Measurements from ENCODE around the gene TBX4.
"Not testable (repeated sequence)": the region's sequence is repeated elsewhere in the genome, so short reads cannot be mapped to it uniquely, and the experiment has no call there.

TBX4 gene

DNA sequence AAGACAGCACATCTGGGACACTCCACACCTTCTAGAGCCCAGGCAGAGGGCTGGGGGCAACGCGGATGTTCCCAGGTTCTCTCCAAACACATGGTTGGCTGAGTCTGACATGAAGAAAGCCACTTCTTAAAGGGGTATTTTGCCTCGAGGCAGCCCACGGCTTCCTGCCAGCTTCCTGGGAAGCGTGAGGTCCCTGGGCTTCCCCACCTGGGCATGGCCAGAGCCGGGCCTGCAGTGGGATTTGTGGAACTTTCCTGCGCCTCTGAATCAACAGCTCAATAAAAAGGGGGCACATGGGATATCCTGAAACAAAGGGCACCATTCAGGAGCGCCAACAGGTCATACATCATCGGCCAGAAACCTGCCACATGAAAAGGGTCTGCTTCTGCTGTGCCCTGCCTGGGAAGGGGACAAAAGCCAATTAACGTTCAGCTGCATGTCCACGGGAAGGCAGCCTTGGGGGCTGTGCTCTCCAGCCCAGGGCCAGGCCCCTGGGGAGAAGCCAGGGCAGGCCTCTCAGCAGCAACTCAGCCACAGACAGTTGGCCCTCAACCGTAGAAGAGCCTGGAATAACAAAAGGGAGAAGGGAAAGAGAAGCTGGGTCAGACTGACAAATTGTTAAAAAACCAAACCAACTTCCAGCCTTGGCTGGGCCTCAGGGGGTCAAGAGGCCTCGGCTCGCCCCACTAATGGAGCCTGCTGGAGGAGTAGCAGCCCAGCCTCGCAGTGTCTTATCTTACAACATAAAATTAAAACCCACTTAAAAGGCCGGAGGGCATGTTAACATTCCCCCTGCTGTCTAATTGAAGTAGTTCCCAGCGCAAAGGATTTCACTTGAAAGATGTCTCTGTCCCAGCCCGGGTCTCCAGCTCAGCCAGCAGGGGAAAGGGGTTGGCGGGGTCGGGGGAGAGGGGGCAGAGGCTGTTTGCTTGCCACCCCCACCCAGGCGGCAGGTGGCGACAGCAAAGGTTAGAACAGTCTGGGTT lies 34.2 kb downstream of the TBX4 start:
- peak; percentile 13 for DNase-seq

DNA sequence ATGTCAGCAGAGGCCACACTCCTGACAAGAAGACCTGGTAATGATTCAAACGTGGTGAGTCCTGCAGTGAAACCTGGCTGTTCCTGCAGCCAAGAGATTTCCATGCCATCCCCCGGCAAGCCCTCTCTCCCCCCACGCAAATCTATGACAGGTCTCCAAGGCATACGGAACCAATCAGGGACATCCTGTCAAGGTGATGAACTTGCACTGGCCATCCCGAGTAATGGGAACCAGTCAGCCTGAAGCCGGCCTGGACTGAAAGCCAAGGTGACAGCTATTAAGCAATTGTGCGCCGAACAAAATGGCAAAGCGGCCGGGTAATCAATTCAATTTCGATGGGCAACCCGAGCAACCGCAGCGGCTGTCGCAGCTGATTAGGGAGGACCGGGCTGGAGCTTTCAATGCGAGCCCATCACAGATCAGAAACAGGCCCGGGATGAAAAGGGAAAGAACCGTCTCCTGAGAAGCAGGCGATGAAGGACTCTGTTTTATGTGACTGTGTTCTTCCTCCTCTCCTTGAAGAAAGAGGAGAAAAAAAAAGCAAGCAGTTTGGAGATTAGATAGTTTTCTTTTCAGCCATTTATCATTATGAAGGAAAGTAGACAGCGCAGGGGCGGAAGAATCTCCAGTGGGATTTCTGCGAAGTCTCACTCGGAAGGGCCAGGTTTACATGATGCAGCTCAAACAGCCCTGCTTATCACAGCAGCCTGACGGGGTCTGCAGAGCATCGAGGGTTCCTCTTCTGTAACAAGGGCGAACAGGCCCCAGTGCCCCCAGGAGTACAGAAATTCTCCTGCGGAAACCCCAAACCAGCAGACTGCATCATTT lies 35.2 kb downstream of the TBX4 start:
- peak; percentile 33 for DNase-seq

DNA sequence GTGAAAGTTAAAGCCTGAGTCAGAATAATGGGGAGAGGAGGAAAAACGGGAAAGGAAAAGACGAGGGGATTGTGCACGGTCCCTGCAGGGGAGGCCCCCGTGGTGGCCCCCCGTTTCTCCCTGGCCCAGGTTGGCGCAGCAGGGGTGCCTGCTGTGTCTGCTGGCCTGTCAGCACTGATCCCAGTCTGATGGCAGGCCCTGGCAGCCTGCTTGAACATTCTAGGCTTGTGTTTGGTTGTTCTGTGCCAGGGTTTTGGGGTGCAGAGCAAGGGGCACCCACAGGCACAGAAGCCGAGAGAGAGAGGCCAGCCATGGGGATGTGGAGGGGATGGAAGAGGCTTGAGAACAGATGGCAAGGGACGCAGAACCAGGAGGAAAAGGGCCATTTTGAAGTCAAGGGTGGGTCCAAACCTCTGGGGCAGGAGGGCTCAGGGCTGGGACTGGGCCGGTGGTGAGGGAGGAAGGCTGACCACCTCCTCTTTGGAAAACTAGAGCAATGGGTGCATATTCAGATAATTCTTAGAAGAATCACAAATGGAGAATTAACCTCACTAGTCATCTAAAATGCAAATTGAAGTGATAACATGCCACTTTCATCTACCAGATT lies 35.9 kb downstream of the TBX4 start:
- peak; percentile 13 for DNase-seq

DNA sequence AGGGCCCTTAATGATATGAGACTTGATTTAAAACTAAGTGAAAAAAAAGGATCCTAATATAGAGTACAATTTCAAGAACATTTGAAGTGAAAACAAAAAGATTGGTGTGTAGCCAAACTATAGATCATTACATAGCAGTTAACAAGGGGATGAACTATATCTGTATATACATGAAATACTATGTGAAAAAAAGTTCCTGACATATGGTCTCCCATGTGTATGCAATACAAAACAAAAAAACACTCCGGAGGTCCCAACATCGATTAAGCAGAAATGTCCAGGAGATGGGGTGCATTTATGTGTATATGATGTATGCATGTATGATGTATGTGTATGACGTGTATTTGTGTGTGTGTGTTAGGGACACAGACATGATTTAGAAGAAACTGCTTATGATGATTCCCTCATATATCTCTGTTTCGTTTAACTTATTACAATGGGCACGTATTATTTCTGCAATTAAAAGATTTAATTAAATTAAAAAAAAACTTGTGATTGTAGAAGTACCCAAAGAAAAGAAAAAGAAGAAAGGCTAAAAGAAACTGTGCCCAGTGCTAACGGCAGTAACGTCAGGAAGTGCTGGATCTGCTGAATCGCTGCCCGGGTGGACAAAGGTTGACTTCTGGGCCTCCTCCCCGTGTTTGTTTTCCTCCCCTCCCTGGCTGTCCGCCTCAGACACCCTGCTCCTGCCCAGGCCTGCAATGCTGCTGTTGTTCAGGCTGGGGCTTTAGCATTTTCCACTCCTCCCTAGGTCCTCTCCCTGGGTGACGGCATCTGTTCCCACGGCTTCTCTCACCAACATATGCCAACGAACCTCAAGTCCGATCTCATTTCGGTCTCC lies 36.9 kb downstream of the TBX4 start:
- no peak for DNase-seq

DNA sequence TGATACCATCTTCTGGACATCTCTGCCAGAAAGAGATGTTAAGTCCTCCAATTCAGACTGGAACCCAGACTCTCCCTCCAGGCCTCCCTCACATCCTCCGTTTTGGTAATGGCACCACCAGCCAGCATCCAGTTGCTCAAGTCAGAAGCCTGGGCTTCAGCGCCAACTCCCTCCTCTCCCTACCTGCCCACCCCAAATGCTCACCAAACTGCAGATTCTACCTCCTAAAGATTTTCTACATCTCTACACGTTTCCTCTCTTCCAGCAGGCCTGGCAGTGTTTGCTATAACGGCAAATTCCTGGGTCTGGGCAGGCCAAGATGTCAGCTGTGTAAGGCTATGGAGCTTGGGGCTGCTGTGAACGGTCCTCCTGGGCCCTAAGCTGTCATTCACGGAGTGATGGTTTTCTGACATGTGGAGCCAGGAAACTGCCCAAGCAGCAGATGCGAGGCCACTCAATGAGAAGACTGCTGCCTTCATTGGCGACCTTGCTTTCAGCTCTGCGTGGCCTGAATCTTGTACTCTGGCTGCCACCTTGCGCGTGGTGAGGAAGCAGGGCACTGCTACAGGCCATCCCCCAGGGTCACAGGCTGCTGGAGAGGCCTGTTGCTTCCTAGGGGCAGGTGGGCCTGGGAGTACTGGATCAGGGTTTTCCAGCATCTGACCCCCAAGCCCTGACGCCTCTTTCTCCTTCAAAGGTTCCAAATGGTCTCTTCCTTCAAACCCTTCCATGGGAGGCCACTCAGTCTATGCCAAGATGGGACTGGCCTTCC lies 37.7 kb downstream of the TBX4 start:
- DNase-seq, result no peak

DNA sequence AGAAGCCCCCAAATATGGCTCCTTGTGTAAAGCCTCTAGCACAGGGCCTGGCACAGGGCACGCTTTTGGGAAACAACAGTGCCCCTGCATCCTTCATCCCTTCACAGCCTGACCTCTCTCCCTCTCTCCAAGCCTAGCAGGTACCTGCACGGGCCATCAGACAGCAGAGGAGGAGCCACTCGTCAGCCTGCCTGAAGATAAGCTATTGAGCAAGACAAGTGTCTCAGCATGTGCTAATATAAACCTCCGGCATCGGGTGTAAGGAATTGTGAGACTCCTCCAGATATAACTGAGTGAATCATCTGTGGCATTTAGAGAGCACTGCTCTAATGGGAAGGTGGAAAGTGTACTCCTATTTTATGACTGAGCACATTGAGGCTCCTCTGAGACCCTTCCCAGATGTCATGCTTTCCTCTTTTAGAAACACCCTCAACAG lies 38.3 kb downstream of the TBX4 start:
- DNase-seq, result no peak

DNA sequence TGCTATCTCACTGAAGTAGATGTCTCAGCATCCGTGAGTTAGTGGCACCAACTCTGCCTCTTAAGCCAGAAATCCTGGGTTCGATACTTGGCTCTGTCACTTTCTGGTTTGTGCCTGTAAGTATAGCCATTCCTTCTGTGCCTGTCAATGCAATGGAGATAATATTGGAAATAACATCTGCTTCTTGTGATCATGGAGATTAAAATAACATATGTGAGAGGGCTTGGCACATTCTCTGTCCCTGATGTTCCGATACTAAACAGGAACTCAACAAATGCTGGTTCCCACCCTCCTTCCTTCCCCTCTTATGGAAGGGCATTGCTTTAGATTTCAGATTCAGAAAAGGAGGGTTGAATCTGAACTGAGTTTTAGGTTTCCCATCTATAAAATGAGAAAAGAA lies 39.8 kb downstream of the TBX4 start:
- DNase-seq, result no peak

DNA sequence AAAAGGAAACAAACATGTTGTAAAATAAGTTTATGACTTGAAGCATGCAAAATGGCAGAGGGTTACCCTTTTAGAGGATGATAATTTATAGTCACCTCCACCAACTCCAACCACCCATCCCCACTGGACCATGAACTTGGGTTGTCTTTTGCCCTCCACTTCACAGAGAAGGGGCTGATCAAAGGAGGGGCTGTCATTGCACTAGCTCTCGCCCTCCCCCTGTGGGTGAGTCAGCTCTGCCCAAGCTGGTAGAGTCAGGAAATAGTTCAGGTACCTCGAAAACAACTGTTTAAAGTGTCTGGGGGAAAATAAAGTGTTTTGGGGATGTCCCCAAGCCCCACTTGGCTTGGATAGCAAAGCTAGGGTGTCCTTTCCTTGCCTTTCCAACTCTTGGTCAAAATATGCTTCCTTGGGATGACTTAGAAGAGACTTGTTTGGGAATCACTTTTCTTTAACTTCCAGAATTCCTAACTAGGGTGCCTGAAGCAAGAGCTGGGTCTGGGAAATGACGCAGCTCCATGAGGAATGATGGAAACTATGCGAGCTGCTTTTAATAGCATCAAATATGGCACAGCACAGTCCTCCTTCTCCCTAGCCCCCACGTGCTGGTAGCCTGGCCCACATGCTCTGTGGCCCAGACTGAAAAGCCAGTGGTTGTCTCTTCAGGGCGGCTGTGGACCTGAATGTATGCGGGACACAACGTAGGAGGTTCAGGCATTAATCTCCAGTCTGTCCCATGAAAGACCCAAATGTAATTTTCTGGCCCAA lies 40.7 kb downstream of the TBX4 start:
- no peak for DNase-seq

DNA sequence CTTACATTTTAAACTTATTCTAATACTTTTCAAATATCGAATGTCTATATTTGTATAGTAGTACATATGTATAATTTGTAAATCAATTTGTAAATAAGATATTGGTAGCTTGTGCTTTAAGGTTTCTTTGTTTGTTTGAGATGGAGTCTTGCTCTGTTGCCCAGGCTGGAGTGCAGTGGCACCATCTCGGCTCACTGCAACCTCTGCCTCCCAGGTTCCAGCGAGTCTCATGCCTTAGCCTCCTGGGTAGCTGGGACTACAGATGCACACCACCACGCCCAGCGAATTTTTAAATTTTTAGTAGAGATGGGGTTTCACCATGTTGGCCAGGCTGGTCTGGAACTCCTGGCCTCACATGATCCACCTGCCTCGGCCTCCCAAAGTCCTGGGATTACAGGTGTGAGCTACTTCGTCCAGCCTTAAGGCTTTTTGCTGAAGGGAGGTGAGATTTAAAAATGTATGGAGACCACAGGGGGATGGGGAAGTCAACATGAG lies 41.7 kb downstream of the TBX4 start:
- DNase-seq, result not testable (repeated sequence)

DNA sequence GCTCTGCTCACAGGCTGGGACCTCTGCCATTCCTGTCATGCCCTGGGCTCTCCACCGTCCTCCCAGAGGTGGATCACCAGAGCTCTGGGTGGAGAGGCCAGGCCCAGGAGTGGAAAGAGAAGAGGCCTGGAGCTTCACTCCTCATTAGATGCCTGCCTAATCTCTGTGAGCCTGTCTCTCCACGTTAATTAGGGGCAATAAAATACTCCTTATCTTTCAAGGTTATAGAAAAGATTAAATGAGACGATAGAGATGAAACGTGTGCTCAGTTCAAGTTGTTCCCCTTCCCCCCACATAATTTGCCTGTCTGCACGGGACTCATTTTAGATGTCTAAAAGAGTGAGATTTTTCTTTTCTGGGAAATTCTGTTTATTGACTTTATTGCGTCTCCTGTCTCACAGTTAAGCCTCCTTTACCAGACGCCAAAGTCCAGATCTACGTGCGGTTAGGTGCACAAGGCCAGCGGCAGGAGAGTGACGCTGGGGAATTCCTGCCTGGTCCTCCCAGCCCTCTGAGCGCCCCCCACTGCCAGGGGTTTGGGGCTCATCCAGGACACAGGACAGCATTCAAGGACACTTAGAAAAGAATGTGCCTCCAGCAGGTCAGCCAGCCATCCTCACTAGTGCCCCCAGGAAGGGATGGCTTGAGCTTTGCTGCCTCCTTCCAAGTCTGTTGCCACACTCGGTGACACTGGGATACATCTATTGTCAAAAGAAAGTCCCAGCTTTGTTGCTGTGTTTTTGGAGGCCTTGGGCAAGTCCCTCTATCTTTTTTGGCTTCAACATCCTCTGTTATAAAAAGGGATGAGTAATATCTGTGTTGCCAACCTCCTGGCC lies 42.3 kb downstream of the TBX4 start:
- no peak for DNase-seq

DNA sequence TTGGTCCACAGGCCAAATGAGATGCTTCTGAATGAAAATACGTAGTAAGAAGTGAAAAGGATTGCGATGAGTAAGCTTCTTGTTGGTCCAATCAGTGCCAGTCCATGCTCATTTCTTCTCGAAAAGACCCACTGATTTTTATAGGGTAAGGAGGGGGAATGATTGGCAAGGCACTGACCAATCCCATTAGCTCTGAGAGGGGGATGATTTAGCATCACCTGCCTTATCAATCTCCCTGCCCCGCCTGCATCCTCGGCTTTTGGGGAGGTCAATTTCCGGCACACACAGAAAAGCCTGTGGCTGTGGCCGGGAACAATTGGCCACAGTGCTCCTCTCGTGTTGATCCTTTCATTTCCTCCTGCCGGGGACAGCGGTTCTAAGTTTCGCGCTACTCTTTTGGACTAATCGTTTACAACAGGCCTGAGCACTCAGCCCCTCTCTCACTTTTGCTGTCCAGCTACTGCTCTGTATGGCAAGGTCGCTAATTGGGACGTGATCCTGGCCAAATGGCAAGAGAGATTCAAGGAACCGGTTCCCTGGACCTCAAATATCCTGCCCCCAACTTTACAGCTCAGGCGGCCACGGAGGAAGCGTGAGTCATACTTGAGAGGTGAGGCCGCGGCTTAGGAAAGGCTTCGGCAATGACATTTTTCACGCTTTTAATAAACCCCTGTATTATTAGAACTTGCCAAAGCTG lies 43.1 kb downstream of the TBX4 start:
- no peak for DNase-seq

DNA sequence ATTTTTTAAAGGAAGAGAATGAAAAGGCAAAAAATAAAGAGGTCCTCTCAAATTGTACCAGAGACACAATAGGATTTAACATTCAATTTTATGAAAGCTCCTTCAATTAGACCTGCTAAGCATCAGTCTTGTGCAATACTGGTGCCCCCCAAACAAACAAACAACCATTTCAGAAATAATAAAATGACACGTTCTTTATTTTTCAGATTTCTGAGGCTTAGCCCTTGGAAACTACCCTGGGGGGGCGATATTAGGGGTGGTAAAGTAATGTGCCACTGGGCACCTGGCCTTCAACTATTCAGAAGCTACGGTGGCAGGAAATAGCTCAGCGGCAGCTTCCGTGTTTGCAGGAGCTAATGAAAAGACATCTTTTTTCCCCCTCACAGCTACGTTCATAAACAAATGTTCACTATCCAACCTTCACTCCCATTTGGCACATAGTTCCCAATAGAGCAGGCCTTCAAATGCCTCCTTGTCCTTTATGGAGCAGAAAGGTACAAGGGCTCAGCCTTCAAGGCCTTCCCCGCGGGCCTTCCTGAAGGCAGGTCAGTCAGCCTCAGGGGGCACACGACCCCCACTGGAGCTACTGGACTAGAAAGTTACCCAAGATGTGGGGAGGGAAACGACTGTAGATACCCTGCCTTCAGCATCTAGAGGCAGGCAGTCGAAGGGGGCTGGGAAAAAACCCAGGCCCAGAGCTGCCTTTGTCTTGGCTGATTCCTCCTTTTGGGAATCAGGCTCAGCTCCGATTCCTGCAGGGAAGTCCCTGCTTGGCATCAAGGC lies 44.1 kb downstream of the TBX4 start:
- DNase-seq, result no peak

DNA sequence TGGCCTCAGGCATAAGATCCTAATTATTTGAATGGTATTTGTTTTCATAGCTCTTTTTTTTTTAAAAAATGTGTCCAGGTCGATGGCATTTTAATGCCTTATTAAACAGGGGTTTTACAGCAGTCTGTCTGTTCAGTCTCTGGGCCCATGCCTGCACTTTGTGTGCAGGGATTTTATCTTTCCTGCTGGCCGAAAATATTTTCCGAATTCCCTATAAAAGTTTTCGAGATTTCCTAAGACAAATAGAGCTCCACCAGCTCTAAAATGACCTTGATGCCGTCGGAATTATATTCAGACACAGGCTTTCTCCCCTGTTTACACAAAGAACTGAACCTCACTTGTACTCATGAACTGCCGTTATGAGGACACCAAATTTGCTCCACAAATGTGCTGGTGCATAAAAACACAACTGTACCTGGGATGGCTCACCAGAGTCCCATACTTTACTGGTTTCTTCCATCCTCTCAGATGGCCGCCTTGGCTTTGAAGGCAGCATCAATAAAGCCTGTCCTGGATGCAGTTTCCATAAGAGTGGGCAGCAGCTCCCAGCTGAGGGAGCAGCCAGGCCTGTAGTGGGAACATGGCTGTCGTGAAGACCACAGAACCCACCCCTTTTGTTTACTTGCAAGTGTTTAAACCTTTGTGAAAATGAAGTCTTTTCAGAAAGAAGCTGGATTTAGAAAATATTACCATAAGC lies 44.9 kb downstream of the TBX4 start:
- DNase-seq, result no peak

DNA sequence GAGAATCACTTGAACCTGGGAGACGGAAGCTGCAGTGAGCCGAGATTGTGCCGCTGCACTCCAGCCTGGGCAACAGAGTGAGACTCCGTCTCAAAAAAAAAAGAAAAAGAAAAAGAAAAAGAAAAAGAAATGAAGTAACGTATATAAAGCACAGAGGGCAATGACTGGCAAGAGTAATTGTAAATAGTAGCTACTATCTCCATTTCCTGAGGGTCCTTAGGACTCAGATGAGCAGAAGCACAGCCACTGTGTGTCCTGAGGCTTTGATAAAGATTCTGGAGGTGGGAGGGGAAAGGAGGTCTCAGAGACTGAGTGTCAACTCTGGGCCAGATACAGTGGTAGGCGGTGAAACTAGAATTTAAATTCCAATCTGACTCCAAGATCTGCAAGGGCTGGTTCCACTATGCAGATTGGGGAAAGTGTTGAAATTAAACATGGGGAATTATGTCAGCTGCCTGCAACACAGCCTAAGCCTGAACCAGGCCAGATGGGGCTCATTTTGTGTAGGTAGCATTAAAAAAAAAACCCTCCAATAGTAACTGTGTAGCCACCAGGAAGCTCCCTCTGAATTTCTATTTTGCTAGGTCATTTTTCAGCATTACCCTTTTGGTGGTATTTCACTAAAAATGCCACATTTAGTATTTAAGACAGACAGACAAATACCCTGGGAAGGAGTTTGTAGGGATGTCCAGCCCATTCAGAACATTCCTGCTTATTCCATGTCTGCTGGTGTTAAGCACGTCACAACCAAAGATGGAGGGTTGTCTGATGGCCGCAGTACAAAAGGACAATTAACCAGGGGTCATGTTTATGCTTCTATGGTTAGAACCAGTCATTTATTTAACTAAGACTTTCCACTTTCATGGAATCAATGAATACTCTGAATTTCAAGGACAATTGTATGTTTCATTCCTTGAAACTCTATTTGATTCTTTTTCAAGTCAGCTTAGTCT lies 46.1 kb downstream of the TBX4 start:
- DNase-seq, result no peak

DNA sequence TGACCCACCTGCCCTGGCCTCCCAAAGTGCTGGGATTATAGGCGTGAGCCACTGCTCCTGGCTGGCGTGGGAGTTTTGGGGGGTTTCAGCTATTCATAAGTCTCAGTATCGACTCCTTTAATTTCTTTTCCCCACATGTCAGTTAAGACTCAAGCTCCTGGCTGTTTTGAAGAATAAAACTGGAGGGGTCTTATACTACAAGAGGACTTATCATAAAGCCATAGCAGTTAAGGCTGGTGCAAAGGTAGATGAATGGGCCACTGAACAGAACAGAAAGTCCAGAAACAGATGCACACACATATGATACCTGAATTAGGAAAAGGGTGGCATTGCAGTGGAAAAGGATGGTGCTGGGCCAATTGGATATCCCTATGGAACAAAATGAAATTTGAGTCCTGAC lies 47.4 kb downstream of the TBX4 start:
- no peak for DNase-seq

DNA sequence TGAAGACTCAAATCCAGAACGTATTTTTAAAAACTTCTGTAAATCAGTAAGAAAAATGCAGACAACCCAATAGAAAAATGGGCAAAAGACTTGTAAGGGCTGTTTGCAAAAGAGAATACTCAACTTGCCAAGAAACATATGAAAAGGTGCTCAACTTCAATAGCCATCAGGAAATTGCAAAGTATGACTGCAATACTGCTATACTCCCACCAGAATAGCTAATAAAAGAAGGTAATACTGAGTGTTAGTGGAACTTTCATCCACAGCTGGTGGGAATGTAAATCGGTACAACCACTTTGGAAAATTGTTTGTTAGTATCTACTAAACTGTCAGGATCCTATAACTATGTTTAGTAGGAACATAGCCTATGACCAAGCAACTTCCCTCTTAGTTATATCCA lies 48.1 kb downstream of the TBX4 start:
- no peak for DNase-seq
